Measurements from ENCODE around the gene PTH2R.
"Not testable (repeated sequence)": the region's sequence is repeated elsewhere in the genome, so short reads cannot be mapped to it uniquely, and the experiment has no call there.

Gene PTH2R

DNA sequence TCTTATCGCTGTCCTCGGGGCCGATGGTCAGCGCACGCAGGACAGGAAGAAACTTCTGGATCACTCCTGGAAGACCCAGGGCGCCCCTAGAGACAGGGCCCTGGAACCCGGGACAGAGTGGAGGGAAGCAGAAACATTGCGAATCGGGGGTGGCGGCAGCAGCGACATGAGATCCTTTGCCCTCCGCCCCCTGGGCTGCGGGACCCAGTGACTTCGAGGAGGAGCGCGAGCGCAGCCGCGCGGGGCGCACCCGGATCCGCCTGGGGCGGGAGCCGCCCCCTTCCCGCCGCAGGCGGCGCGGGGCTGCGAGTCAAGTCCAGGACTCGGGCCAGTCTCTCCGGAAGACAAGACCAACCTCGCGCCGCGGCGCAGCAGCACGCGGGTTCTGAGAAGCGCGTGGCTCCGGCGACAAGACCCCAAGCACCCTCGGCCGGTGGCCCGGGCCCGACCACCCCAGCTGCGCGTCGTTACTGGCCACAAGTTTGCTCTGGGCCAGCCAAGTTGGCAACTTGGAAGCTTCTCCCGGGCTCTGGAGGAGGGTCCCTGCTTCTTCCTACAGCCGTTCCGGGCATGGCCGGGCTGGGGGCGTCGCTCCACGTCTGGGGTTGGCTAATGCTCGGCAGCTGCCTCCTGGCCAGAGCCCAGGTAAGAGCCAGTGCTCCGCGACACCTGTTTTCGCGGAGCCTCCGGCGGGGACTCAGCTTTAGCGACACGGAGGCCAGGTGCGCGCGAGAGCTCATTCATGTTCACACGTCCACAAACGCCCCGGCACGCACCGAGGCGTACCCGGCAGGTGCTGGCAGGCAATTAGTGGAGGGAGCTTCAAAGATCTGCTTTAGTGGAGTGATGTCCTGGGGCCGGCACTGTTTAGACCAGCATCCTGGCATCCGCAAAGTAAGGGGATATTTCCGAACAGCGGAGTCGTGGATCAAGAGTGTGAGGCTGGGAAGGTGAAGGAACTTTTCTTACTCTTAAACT, at the start of gene PTH2R:
PTH2R (plus strand) TSS at position 319 of the 978 bp plus-strand sequence; CDS start at position 571, 252 bp downstream.
- DNase-seq = peak; percentile 88

DNA sequence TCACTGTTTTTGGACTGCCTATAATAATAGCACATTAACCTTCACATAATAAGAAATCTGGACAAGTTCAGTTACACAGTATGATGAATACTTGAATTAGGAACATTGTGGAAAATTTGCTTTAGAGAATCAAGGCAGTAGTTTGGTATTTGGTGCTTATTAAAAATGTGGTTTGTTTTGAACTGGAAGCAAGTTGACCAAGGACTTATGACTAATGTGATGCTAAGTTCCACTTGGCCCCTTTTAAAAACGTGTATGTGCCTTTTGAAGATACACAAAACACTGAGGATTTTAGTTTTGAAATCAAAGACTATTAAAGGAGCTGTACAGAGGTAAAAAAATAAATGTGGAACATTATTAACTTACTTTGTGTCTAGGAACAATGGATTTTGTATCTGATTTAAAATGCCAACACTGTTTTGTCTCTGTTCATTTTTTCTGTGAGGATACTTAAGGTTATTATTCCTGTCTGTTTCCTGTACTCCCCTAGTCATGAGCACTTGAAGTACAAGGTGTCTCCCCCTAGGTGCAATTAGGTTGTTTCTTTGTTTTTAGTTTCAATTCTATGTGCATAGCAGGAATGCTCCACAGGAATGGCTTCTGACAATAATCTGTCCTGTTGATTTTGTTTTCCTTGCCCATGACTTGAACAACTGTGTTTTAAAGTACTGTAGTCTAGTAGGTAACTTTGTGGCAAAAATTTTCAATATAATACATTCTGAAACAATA, 49.6 kb upstream of the PTH2R start:
- DNase-seq = no peak

DNA sequence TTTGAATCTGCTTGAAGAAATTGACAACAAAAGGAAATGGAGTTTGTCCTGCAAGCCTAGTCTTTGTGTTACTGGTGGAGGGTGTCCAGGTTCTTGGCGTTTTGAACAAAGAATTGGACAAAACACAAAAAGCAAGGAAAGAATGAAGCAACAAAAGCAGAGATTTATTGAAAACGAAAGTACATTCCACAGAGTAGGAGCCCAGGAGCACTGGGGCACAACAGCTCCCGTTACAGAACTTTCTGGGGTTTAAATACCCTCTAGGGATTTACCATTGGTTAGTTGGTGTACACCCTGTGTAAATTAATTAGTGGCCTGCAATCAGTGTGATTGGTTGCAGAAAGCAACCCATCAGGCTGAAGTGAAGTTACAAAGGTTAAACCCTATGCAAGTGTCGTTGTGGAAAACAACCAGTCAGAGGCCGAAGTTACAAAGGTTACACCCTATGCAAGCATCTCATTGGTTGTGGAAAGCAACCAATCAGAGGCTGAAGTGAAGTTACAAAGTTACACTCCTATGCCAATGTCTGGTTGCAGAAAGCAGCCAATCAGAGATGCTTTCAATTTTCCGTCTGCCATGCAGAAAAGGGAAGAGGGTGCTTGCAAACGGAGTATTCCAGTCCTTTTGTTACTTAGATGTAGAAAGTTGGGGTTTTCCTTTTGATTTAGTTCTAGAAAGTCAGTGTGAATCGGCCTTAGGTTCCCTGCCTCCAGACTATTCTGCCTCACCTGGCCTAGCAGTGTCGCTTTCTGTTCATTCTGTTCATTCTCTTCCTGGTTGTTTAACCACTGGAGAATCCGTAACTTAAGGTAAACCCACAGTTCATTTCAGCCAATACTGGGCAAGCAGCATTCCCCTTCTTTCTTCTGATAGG, 47.6 kb upstream of the PTH2R start:
- no peak for DNase-seq

DNA sequence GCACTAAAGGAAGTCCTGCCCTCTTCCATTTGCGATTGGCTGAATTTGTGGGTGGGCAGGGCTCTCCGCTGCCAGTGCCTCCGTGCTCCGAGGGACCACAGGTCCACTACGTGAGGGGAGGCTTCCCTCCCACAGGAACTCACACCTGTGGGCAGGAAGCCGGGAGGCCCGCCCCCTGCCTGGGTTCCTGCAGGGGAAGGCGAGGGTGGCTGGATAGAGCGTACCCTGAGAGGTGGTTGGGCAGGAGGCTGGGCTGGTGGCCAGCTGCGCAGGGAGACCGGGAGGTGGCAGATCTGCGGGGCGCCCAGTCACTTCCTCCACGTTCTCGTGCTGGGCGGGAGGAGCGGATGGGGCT, 47.0 kb upstream of the PTH2R start:
- no peak for DNase-seq

DNA sequence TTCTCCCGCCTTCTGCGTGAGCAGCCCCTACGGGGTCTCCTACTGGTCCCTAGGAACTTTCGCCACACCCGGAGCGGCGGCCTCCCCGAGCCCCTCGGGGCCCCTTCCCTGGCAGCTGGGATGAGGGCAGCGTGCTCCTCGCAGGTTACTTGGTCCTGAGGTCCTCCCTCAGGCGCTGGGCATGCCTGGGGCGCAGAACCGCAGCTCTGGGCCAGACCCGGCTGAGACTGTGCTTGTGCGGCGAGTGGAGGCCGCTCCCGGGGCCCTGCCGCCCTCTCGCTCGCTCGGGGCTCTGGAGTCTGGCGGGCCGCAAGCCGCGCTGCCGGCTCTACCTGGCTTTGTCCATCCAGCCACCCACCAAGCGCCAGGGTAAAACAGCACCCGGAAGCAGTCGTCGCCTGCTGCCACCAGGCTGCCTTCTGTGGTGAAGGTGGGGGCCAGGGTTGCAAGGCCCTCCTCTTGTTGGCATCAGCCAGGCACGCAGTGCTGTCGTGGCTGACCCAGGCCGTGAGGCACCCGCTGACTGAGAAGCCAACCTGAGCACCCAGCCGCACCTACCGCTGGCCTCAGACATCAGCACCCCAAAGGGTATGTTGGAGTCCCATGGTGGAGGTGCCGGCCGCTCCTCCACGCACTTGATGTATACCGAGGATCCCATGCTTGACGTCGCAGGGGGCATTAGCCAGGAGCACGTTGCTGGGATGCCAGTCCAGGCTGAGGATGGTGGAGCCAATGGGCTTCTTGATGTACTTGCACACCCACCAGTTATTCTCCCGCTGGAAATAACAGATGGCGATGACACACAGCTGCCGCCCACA, 46.1 kb upstream of the PTH2R start:
- DNase-seq = no peak

GRCh38 chr2:208361077-208361441, 45.5 kb upstream of the PTH2R start:
- no peak for DNase-seq

- DNase-seq = no peak
These were observed 43.1 kb upstream of the PTH2R start for GRCh38 chr2:208363485-208363884.

GRCh38 chr2:208366215-208367127, 40.1 kb upstream of the PTH2R start:
- no peak for DNase-seq

DNA sequence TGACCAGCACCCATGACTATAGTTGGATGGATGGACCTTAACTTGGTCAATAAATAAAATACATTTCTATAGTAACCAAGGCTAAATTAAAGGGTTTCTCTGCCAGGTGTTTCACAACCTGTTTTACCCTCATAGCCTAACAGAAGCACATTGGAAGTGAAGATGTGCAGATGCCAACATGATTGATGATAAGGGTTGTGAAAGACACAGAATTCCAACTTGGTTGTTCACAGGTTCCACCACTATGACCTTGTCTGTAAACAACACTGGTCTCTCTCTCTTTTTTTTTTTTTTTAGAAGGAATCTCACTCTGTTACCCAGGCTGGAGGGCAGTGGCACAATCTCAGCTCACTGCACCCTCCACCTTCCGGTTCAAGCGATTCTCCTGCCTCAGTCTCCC, 37.5 kb upstream of the PTH2R start:
- no peak for DNase-seq

GRCh38 chr2:208370881-208371633, 35.5 kb upstream of the PTH2R start:
- no peak for DNase-seq

DNA sequence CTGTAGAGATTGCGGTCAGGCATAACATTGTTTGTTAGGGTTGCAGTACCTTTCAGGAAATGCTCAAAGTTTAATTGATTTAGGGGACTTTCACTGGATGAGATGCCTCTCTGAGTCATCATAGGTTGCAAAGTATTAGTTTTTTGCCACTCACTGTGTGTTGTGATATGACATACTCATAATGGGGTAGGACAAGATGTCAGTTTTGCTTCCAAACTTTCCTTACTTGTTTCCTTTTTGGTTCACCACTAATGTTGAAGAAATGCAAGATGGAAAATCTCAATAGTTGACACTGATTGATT, 35.0 kb upstream of the PTH2R start:
- DNase-seq = no peak

DNA sequence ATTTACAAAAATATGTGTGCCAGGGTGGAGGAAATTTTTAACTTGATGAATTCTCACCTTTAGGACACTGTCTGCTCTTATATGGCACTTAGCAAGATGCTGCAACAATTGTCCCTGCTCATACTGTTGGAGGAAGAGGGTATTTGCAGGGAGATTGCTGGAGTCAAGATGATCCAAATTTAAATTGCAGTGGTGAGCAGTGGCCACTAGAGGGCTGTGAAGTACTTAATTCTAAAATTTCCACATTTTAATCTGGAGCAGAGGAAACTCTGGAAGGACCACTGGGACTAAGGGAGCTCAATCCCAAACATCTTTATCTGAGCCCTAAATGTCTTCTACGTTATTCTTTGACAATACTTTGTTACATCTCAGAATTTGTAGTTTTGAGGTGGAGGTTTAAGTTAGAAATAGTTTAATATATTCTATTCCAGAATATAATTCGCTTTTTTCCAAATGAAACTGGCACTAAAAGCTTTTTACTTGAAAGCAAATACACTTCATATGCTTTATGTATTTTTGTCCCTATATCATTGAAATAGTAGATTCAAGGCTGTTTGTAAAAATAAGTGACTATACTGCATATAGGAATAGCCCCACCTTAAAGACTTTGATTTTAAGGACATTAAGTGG, 33.0 kb upstream of the PTH2R start:
- DNase-seq = peak; percentile 75

DNA sequence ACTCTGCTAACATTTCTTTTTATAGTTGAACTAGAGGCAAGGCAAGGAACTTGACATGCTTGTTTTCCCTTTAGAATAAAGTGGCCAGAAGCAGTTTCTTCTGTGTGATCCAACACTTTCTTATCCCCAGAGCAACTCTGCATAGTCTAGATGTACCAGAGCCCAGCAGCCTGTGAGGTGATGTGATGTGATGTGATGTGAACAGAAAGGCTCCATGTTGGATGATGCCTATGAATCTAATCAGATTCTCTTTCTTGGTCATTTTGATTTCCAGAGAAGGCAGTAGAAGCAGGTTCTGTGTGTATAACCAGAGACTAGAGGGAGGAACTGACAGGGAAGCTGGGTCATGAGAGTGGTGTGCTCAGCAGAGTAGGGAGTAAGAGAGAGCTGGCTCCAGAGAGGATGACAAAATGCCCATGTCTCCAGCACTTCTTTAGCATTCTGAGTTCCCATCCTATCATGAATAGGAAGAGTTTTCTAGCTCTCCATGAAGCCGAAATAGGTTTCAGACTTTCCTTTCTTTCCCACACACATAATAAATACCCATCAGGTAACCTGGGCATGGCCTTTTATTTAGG, 31.0 kb upstream of the PTH2R start:
- no peak for DNase-seq

DNA sequence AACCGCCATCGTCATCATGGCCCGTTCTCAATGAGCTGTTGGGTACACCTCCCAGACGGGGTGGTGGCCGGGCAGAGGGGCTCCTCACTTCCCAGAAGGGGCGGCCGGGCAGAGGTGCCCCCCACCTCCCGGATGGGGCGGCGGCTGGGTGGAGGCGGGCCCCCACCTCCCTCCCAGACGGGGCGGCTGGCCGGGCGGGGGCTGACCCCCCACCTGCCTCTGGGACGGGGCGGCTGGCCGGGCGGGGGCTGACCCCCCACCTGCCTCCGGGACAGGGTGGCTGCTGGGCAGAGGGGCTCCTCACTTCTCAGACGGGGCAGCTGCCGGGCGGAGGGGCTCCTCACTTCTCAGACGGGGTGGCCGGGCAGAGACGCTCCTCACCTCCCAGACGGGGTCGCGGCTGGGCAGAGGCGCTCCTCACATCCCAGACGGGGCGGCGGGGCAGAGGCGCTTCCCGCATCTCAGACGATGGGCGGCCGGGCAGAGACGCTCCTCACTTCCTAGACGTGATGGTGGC, 29.2 kb upstream of the PTH2R start:
- DNase-seq = not testable (repeated sequence)

GRCh38 chr2:208379192-208379591, 27.4 kb upstream of the PTH2R start:
- no peak for DNase-seq

GRCh38 chr2:208384637-208385036, 22.0 kb upstream of the PTH2R start:
- no peak for DNase-seq

GRCh38 chr2:208386541-208386940, 20.1 kb upstream of the PTH2R start:
- DNase-seq = no peak

DNA sequence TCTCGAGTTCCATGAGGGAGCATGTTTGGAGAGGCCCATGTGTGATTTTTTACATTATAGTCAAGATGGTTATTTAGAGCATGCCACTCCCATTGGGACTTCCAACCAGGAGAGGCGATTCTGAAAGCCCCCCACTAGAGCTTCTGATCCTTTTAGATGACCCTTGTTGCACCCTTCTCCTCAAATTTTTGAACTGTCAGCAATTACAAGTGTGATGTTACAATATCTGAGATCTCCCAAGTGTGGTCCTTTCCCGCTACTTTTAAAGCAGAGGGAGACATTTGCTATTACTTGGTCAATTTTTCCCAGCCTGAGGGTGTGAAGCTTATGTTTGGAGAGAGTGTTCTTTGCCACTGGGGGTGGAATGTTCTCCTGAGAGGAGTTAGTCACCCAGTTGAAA, 16.7 kb upstream of the PTH2R start:
- DNase-seq = no peak

- no peak for DNase-seq
These were observed 14.3 kb upstream of the PTH2R start for GRCh38 chr2:208392300-208392699.

Measured in NCI-H345 (cell line).